K562 (cell line): ENCODE measurements around the gene PRMT5. TPM values are rescaled to one million over a fixed set of nuclear protein-coding genes. Genes with fewer than 3 reads are reported as not detected.

ENCODE experiments used
- CAMTA2 ChIP-seq: fragments of 250-450 bp; sonication (Bioruptor Pico); conservative IDR thresholded peaks from 2 replicates; pipeline ENCODE4 v1.5.1; 2022
- PPARD ChIP-seq: fragments of 250-450 bp; sonication (Bioruptor Pico); IDR thresholded peaks from 2 replicates; pipeline ENCODE4 v1.8.0; 2022; ENCODE audit warnings: inconsistent platforms, mild to moderate bottlenecking, moderate library complexity
- YBX1 ChIP-seq: fragments of 450-650 bp; IDR thresholded peaks from 2 replicates; pipeline ENCODE4 v1.7.1; 2016; ENCODE audit warnings: mild to moderate bottlenecking
- ZNF224 ChIP-seq: sonication (generic); formaldehyde crosslinking; IDR thresholded peaks from 2 replicates; pipeline ENCODE4 v1.8.0; 2022; ENCODE audit warnings: mild to moderate bottlenecking, missing genetic modification reagents
- ZNF764 ChIP-seq: fragments of 250-450 bp; sonication (Bioruptor Pico); IDR thresholded peaks from 2 replicates; pipeline ENCODE4 v1.4.0; 2020; ENCODE audit warnings: low read depth, mild to moderate bottlenecking, moderate library complexity
- polyA plus RNA-seq, 8 experiments: library from polyadenylated mRNA; depleted of rRNA in 4 of 8; stranded (reverse) in 5 of 8; unstranded in 3 of 8; fragments of >200 nt; fragmentation: Nextera tagmentation in 2 of 8; fragmentation: Illumina TruSeq in 1 of 8; extraction: Ambion mirVana in 2 of 8; extraction: Trizol in 1 of 8; gene quantifications; 2 replicates each; pipeline versions ENCODE4 v1.2.1 to v1.2.3, GENCODE V29; 2011 to 2014; ENCODE audit warnings: inconsistent platforms in 1 of 8, missing spikeins in 1 of 8
- total RNA-seq, 7 experiments: library from RNA; depleted of rRNA in 6 of 7; stranded (reverse); fragments of >200 nt in 6 of 7; fragmentation: Illumina TruSeq in 2 of 7; extraction: Trizol in 2 of 7; gene quantifications; 2 replicates each; pipeline versions ENCODE4 v1.2.1 to v1.2.3, GENCODE V29; 2011 to 2021; ENCODE audit warnings: low replicate concordance in 1 of 7
- TF ChIP-seq, protein P1 (sequence below), 2 experiments: fragments of 450-650 bp; formaldehyde crosslinking in 1 of 2; IDR thresholded peaks; 2 replicates each; pipeline versions ENCODE4 v1.4.0 to v1.6.1; 2014 to 2020; ENCODE audit warnings: mild to moderate bottlenecking in 2 of 2, borderline replicate concordance in 1 of 2, low read depth in 1 of 2
- TF ChIP-seq, protein P2 (sequence below): fragments of 250-450 bp; sonication (Bioruptor Pico); IDR thresholded peaks from 2 replicates; pipeline ENCODE4 v1.8.0; 2022; ENCODE audit warnings: moderate library complexity, mild to moderate bottlenecking, inconsistent platforms
- TF ChIP-seq, protein P3 (sequence below): fragments of 250-450 bp; sonication (Bioruptor Pico); IDR thresholded peaks from 2 replicates; pipeline ENCODE4 v1.5.1; 2021; ENCODE audit warnings: mild to moderate bottlenecking
- TF ChIP-seq, protein P4 (sequence below): fragments of 250-450 bp; sonication (Bioruptor Pico); IDR thresholded peaks from 2 replicates; pipeline ENCODE4 v1.5.0; 2021

Gene PRMT5
- total and polyA plus RNA-seq, 9 of the 15 experiments (the other 6 are each of a cell fraction or from before 2014, with no cell fraction given), result 114 to 552 (median 222) TPM

DNA sequence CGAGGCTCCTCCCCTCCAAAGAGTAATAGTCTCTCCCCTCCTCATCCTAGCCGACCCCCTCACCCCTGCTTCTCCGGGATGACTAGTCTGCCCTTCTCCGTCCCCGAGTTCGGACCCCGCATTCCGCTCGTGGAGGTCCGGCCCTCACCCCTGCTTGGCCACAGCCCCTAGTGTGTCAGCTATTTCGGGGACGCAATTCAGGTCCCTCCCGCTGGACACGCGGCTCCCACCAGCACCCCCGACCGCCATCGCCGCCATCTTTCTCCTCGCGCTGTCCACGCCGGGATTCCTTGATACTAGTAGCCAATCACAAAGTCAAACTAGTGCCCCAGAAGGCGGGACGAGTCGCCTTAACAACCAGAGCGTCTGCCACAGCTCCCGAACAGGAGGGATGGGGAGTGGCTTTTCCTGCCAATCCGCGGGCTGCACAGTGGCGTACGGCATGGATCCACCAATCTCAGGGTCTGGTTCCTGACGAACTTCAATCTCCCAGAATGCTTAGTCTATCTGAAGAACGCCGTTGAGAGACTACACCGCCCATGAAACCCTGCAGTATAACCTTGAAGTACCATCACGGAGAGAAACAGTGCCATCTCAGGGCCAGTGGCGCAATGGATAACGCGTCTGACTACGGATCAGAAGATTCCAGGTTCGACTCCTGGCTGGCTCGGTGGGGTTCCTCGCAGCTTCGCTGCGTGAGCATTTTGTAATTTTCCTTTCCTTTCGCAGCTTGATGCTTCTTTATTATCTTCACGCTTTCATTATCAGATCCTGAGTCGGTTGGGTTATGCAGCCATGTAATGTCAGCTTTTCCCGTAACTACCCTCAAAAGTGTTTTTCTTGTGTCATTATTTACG is at the start of gene PRMT5 (continued):
- TF ChIP-seq, protein P1, sequence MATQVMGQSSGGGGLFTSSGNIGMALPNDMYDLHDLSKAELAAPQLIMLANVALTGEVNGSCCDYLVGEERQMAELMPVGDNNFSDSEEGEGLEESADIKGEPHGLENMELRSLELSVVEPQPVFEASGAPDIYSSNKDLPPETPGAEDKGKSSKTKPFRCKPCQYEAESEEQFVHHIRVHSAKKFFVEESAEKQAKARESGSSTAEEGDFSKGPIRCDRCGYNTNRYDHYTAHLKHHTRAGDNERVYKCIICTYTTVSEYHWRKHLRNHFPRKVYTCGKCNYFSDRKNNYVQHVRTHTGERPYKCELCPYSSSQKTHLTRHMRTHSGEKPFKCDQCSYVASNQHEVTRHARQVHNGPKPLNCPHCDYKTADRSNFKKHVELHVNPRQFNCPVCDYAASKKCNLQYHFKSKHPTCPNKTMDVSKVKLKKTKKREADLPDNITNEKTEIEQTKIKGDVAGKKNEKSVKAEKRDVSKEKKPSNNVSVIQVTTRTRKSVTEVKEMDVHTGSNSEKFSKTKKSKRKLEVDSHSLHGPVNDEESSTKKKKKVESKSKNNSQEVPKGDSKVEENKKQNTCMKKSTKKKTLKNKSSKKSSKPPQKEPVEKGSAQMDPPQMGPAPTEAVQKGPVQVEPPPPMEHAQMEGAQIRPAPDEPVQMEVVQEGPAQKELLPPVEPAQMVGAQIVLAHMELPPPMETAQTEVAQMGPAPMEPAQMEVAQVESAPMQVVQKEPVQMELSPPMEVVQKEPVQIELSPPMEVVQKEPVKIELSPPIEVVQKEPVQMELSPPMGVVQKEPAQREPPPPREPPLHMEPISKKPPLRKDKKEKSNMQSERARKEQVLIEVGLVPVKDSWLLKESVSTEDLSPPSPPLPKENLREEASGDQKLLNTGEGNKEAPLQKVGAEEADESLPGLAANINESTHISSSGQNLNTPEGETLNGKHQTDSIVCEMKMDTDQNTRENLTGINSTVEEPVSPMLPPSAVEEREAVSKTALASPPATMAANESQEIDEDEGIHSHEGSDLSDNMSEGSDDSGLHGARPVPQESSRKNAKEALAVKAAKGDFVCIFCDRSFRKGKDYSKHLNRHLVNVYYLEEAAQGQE (IDR thresholded peaks at IDR 0.05; ENCODE audit: borderline replicate concordance), result no peak
- TF ChIP-seq, protein P1 (CRISPR knock-in tag; IDR thresholded peaks at IDR 0.05; ENCODE audit: low read depth), result 0 out of 2 replicates have a peak, but pooled peaks have one; percentile 24
- TF ChIP-seq, protein P2, sequence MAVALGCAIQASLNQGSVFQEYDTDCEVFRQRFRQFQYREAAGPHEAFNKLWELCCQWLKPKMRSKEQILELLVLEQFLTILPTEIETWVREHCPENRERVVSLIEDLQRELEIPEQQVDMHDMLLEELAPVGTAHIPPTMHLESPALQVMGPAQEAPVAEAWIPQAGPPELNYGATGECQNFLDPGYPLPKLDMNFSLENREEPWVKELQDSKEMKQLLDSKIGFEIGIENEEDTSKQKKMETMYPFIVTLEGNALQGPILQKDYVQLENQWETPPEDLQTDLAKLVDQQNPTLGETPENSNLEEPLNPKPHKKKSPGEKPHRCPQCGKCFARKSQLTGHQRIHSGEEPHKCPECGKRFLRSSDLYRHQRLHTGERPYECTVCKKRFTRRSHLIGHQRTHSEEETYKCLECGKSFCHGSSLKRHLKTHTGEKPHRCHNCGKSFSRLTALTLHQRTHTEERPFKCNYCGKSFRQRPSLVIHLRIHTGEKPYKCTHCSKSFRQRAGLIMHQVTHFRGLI, result no peak
- TF ChIP-seq PPARD (no peak), ZNF224 (CRISPR knock-in tag) (no peak), ZNF764 (peak; percentile 71; the same call in 1 of the 2 replicates), YBX1 (no peak), CAMTA2 (CRISPR knock-in tag) (no peak)
- TF ChIP-seq, protein P3, sequence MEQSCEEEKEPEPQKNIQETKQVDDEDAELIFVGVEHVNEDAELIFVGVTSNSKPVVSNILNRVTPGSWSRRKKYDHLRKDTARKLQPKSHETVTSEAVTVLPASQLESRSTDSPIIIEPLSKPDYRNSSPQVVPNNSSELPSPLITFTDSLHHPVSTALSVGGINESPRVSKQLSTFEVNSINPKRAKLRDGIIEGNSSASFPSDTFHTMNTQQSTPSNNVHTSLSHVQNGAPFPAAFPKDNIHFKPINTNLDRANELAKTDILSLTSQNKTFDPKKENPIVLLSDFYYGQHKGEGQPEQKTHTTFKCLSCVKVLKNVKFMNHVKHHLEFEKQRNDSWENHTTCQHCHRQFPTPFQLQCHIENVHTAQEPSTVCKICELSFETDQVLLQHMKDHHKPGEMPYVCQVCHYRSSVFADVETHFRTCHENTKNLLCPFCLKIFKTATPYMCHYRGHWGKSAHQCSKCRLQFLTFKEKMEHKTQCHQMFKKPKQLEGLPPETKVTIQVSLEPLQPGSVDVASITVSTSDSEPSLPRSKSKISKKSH, result no peak
- TF ChIP-seq, protein P4, sequence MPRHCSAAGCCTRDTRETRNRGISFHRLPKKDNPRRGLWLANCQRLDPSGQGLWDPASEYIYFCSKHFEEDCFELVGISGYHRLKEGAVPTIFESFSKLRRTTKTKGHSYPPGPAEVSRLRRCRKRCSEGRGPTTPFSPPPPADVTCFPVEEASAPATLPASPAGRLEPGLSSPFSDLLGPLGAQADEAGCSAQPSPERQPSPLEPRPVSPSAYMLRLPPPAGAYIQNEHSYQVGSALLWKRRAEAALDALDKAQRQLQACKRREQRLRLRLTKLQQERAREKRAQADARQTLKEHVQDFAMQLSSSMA, result 0 out of 2 replicates have a peak, but pooled peaks have one; percentile 6
